ENCODE results near the gene SIRPB2.

GRCh38 chr20:1527923-1528322, 36.7 kb upstream of the SIRPB2 start:
- TF ChIP-seq CTCF (IDR thresholded peaks at IDR 0.05) (no peak), ZFX (IDR thresholded peaks at IDR 0.05; ENCODE audit: borderline replicate concordance) (no peak)
